ELR (cell line): Measurements from ENCODE around the gene CIRBP.
"Not testable (repeated sequence)": the region's sequence is repeated elsewhere in the genome, so short reads cannot be mapped to it uniquely, and the experiment has no call there.

ENCODE experiments used
- DNase-seq: peaks from one replicate; pipeline ENCODE4 v3.0.0-alpha.2; 2015; ENCODE audit warnings: low read depth

The CIRBP gene

GRCh38 chr19:1243768-1244692, 25.1 kb upstream of the CIRBP start:
- peak; percentile 85 for DNase-seq

- no peak for DNase-seq
Measured at GRCh38 chr19:1244693-1245451, 24.3 kb upstream of the CIRBP start.

GRCh38 chr19:1245494-1246264, 23.5 kb upstream of the CIRBP start:
- DNase-seq, result no peak

GRCh38 chr19:1246265-1247087, 22.7 kb upstream of the CIRBP start:
- DNase-seq, result not testable (repeated sequence)

- no peak for DNase-seq
Measured at GRCh38 chr19:1247748-1248138, 21.4 kb upstream of the CIRBP start.

GRCh38 chr19:1248139-1248785, 20.9 kb upstream of the CIRBP start, which contains the start of gene MIDN:
Gene MIDN, plus strand, starts transcription at chr19:1248583. Its CDS starts 1,714 bp downstream, at chr19:1250297.
- DNase-seq, result peak; percentile 90

- peak; percentile 83 for DNase-seq
Measured at GRCh38 chr19:1248786-1249297, 20.3 kb upstream of the CIRBP start.

- peak; percentile 95 for DNase-seq
Measured at GRCh38 chr19:1249298-1249989, 19.7 kb upstream of the CIRBP start.

GRCh38 chr19:1249990-1250436, 19.1 kb upstream of the CIRBP start:
- DNase-seq, result no peak

- DNase-seq, result peak; percentile 56
Measured at GRCh38 chr19:1250437-1251260, 18.5 kb upstream of the CIRBP start.

- peak; percentile 83 for DNase-seq
Measured at GRCh38 chr19:1251330-1252220, 17.6 kb upstream of the CIRBP start.

- DNase-seq, result peak; percentile 95
Measured at GRCh38 chr19:1252221-1252820, 16.8 kb upstream of the CIRBP start.

GRCh38 chr19:1252821-1253513, 16.2 kb upstream of the CIRBP start:
- peak; percentile 95 for DNase-seq

GRCh38 chr19:1253514-1254080, 15.5 kb upstream of the CIRBP start:
- DNase-seq, result peak; percentile 81

GRCh38 chr19:1254081-1254527, 15.0 kb upstream of the CIRBP start:
- DNase-seq, result no peak

- DNase-seq, result no peak
Measured at GRCh38 chr19:1254530-1255185, 14.5 kb upstream of the CIRBP start.
